ENCODE measurements around the gene CXCL11. TPM values are rescaled to one million over a fixed set of nuclear protein-coding genes. Genes with fewer than 3 reads are reported as not detected.

Gene CXCL11
- total and polyA plus RNA-seq, 7 experiments from 2014 or later, result not detected

DNA sequence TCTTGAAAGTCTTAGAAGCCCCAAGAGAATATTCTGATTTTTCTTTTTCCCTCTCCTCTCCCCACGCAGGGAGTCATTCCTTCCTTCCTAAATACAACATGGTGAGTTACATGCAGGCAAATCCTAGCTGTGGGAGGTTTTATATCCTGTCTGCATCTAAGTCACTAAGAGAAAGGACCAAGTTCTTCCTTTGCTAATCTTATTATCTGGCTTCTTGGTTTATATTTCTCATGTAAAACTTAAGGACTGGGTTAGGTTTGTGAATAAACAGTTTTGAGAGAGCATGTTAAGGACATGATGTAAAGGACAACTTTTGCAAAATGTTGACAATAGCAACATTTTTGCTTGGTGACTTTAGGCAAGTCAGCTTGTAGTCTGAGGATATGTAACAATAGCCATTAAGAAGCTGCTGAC is 23.5 kb downstream of the CXCL11 start:
- no peaks in the 10 kb centered on the region for H3K4me1 ChIP-seq (ENCODE audit: control insufficient read depth in 2 of 2, insufficient read depth in 2 of 2, low read length in 2 of 2)
- Mint-ChIP-seq H3K4me1 (peaks cover 0 to 12% (median 0%) of the 10 kb centered on the region in 7 donors), H3K9me3 (no peaks in the 10 kb centered on the region), H3K36me3 (no peaks in the 10 kb centered on the region), H3K27me3 (peaks cover 0 to 6% (median 0%) of the 10 kb centered on the region in 5 donors), H3K4me3 (no peak overlapping the region), H3K27ac (no peak overlapping the region)
- no peaks in the 10 kb centered on the region for H3K27me3 ChIP-seq (ENCODE audit: control insufficient read depth in 2 of 2, insufficient read depth in 2 of 2, low read length in 2 of 2)
- no peaks in the 10 kb centered on the region for H3K36me3 ChIP-seq (ENCODE audit: control insufficient read depth in 2 of 3, insufficient read depth in 3 of 3, low read length in 3 of 3)
- ATAC-seq (no peak), DNase-seq (no peak)
- POLR2A ChIA-PET, result no interaction called here
- no peaks in the 10 kb centered on the region for H3K9me3 ChIP-seq (ENCODE audit: control insufficient read depth in 2 of 3, low read length in 3 of 3)
- no peak overlapping the region for H3K27ac ChIP-seq (ENCODE audit: low read depth, low read length)
- intact Hi-C loops (cut with micrococcal nuclease), result no loop called here
- CTCF ChIA-PET, result no interaction called here
- no peak overlapping the region for H3K4me3 ChIP-seq (ENCODE audit: low read length)

DNA sequence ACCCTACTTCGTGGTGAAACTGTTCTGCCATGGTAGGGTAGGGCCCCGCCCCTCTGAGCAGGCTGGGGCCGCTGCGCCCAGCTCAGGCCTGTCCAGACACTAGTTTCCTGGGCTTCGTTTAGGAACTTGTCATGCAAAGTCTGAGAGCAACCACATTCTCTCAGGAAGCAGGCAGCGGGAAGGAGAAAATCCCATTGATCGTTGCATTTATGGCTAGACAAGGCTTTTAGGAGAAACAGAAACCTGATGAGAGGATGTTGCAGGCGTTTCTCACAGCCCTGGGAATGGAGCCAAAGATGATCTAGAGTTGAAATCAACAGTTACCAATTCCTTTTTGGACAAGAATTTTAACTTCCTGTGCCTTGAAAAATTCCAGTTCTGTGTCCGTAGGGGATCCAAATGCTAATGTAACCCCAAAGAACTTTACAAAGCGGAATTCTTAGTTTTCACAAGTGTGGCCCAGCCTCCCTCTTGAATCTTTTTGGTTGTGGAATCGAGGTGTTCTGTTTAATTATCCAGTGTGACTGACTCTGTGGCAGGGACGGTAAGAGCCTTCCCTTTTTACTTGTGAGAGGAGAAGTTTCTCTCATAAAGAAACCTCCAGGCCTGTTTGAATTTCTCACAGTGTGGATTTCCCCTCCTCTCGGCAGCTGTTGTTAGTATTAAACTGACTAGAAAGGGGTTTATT is 24.0 kb downstream of the CXCL11 start:
- H3K27me3 ChIP-seq (ENCODE audit: control insufficient read depth in 2 of 2, insufficient read depth in 2 of 2, low read length in 2 of 2), result no peaks in the 10 kb centered on the region
- Mint-ChIP-seq H3K27me3 (peaks cover 0 to 8% (median 0%) of the 10 kb centered on the region in 5 donors), H3K36me3 (no peaks in the 10 kb centered on the region), H3K27ac (no peak overlapping the region), H3K4me1 (peaks cover 0 to 12% (median 0%) of the 10 kb centered on the region in 7 donors), H3K9me3 (no peaks in the 10 kb centered on the region), H3K4me3 (no peak overlapping the region)
- POLR2A ChIA-PET, result no interaction called here
- no peak overlapping the region for H3K4me3 ChIP-seq (ENCODE audit: low read length)
- no peaks in the 10 kb centered on the region for H3K9me3 ChIP-seq (ENCODE audit: control insufficient read depth in 2 of 3, low read length in 3 of 3)
- H3K36me3 ChIP-seq (ENCODE audit: control insufficient read depth in 2 of 3, insufficient read depth in 3 of 3, low read length in 3 of 3), result no peaks in the 10 kb centered on the region
- H3K27ac ChIP-seq (ENCODE audit: low read depth, low read length), result no peak overlapping the region
- DNase-seq (no peak), ATAC-seq (peak; percentile 40)
- intact Hi-C loops (cut with micrococcal nuclease), result no loop called here
- CTCF ChIA-PET, result no interaction called here
- no peaks in the 10 kb centered on the region for H3K4me1 ChIP-seq (ENCODE audit: control insufficient read depth in 2 of 2, insufficient read depth in 2 of 2, low read length in 2 of 2)

DNA sequence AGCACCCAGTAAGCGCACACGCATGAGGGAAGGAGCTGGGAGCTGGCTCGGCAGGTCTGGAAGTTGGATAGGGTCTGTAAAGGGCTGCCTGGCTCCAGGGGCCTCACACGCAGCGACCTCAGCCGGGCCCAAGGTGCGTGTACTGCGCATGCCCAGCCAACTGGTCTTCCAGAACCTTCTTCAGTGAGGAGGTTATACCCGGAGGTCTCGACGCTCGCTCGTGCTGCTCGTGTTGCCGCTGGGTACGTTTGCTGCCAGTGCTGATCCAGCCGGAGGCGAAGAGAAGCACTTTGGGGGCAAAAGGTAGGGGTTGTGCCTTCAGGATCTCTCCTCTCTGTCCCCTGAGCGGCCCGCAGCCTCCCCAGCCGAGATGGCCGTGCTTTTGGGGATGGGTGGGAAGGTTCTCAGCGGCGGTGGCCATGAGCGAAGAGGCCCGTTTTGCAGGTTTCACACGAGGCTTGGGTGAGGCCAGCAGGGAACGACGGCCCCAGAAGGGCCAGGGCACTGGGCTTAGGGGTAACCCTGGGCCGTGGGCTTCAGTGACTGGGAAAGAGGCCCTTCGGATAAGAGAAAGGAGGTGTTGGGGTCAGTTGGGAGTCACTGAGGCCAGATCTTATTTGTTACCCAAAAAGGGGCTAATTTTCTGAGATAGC is 24.7 kb downstream of the CXCL11 start:
- Mint-ChIP-seq H3K36me3 (no peaks in the 10 kb centered on the region), H3K9me3 (no peaks in the 10 kb centered on the region), H3K4me3 (no peak overlapping the region), H3K27me3 (peaks cover 0 to 9% (median 2%) of the 10 kb centered on the region in 5 donors), H3K4me1 (peaks cover 0 to 5% (median 0%) of the 10 kb centered on the region in 7 donors), H3K27ac (no peak overlapping the region)
- Histone ChIP-seq H3K27ac (ENCODE audit: low read depth, low read length) (no peak overlapping the region), H3K9me3 (ENCODE audit: control insufficient read depth in 2 of 3, low read length in 3 of 3) (no peaks in the 10 kb centered on the region), H3K27me3 (ENCODE audit: control insufficient read depth in 2 of 2, insufficient read depth in 2 of 2, low read length in 2 of 2) (no peaks in the 10 kb centered on the region), H3K4me1 (ENCODE audit: control insufficient read depth in 2 of 2, insufficient read depth in 2 of 2, low read length in 2 of 2) (no peaks in the 10 kb centered on the region), H3K4me3 (ENCODE audit: low read length) (no peak overlapping the region), H3K36me3 (ENCODE audit: control insufficient read depth in 2 of 3, insufficient read depth in 3 of 3, low read length in 3 of 3) (no peaks in the 10 kb centered on the region)
- DNase-seq, result no peak
- intact Hi-C loops (cut with micrococcal nuclease), result no loop called here
- ChIA-PET POLR2A (no interaction called here), CTCF (no interaction called here)
- no peak for ATAC-seq

DNA sequence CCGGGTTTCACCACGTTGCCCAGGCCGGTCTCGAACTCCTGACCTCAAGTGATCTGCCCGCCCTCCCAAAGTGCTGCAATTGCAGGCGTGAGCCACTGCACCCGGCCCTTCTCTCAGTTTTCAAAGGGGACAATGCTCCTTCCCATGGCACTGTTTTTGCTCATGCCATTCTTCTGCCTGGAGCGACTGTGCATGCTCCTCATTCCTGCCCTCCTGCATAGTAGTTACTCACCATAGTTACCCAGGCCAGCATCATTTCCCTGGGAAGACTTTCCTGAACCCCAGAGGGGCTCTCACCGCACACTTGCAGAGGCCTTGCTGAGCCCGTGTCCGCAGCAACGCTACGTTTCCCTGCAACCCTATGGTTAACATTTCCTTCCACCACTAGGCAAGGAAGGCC is 25.3 kb downstream of the CXCL11 start:
- Histone ChIP-seq H3K27me3 (ENCODE audit: control insufficient read depth in 2 of 2, insufficient read depth in 2 of 2, low read length in 2 of 2) (no peaks in the 10 kb centered on the region), H3K4me3 (ENCODE audit: low read length) (no peak overlapping the region), H3K4me1 (ENCODE audit: control insufficient read depth in 2 of 2, insufficient read depth in 2 of 2, low read length in 2 of 2) (no peaks in the 10 kb centered on the region), H3K27ac (ENCODE audit: low read depth, low read length) (no peak overlapping the region), H3K36me3 (ENCODE audit: control insufficient read depth in 2 of 3, insufficient read depth in 3 of 3, low read length in 3 of 3) (no peaks in the 10 kb centered on the region), H3K9me3 (ENCODE audit: control insufficient read depth in 2 of 3, low read length in 3 of 3) (no peaks in the 10 kb centered on the region)
- H3K4me1 Mint-ChIP-seq, result peaks cover 0 to 2% (median 0%) of the 10 kb centered on the region in 7 donors
- H3K4me3 Mint-ChIP-seq, result no peak overlapping the region
- no peaks in the 10 kb centered on the region for H3K9me3 Mint-ChIP-seq
- intact Hi-C loops (cut with micrococcal nuclease), result no loop called here
- H3K36me3 Mint-ChIP-seq, result no peaks in the 10 kb centered on the region
- H3K27ac Mint-ChIP-seq, result no peak overlapping the region
- CTCF ChIA-PET, result no interaction called here
- peaks cover 2 to 12% (median 7%) of the 10 kb centered on the region in 5 donors for H3K27me3 Mint-ChIP-seq
- no peak for DNase-seq
- POLR2A ChIA-PET, result no interaction called here
- ATAC-seq, result no peak

DNA sequence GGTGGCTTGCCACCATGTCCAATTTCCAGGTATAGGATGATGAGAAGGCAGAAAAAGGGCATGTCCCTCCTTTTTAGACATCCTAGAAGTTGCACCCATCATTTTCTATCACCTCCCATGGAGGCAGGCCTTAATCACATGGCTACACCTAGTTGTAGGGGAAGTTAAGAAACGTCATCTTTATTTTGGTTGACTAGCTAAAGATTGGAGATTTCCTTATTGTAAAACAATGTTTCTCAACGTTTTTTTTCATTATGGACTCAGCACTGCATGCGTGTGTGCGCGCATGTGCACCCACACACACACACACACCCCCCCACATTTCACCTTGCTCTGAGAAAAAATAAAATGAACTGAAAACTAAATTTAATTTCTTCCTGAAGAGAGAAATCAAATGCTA is 26.6 kb downstream of the CXCL11 start:
- Mint-ChIP-seq H3K4me1 (peaks cover 0 to 2% (median 0%) of the 10 kb centered on the region in 7 donors), H3K4me3 (no peak overlapping the region), H3K27ac (no peak overlapping the region), H3K36me3 (no peaks in the 10 kb centered on the region), H3K9me3 (no peaks in the 10 kb centered on the region), H3K27me3 (peaks cover 4 to 13% (median 10%) of the 10 kb centered on the region in 5 donors)
- Histone ChIP-seq H3K9me3 (ENCODE audit: control insufficient read depth in 2 of 3, low read length in 3 of 3) (no peaks in the 10 kb centered on the region), H3K27ac (ENCODE audit: low read depth, low read length) (no peak overlapping the region), H3K4me1 (ENCODE audit: control insufficient read depth in 2 of 2, insufficient read depth in 2 of 2, low read length in 2 of 2) (no peaks in the 10 kb centered on the region), H3K27me3 (ENCODE audit: control insufficient read depth in 2 of 2, insufficient read depth in 2 of 2, low read length in 2 of 2) (no peaks in the 10 kb centered on the region), H3K36me3 (ENCODE audit: control insufficient read depth in 2 of 3, insufficient read depth in 3 of 3, low read length in 3 of 3) (no peaks in the 10 kb centered on the region), H3K4me3 (ENCODE audit: low read length) (no peak overlapping the region)
- intact Hi-C loops (cut with micrococcal nuclease), result no loop called here
- ChIA-PET POLR2A (interaction anchor here (0.7 kb wide), 1 partner anchor 15 kb away, joined by 4 read pairs; no protein-coding TSS in a partner anchor), CTCF (interaction anchor here (1.0 kb wide), 1 partner anchor 14 kb away, joined by 4 read pairs; no protein-coding TSS in a partner anchor)
- DNase-seq (no peak), ATAC-seq (no peak)

DNA sequence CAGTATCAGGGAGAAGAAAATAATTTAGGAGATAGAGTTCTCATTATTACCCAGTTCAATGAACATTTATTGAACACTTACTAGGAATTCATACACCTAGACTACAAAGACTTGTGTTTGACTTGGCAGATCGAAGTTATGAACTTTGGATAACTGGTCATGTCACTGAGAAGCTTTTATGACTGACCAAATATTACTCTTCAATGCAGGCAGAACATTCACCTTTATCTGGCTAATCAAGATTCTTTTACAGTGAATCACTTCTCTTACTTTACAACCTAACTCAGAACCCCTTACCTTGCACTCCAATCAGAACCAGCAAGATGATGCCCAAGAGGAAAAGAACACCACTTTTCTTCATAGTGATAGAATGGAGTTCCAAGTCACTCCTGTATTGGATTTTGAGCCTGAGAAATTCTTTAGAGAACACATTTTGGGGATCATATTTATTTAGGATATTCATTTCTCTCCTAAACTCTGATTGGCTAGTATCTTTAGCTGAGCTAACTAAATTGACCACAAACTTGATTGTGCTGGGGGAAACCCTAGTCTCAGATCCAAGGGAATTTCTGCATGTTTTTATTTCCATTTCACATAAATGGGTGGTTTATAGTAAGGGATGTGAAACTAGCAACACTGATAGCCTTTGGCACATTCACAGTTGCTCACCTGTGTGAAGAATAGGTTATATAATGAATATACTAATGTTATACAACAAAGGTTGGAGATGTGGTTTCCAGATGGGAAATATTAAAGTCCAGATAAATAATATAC is 28.6 kb downstream of the CXCL11 start, which contains the start of gene CXCL9:
Gene CXCL9, minus strand, starts transcription at position 421 of the 774 bp plus-strand sequence. Its CDS starts 60 bp downstream, at position 361.
- DNase-seq (no peak), ATAC-seq (no peak)
- ChIA-PET CTCF (no interaction called here), POLR2A (no interaction called here)
- Mint-ChIP-seq H3K4me1 (peaks cover 0 to 2% (median 0%) of the 10 kb centered on the region in 7 donors), H3K9me3 (no peaks in the 10 kb centered on the region), H3K27ac (no peak within 1 kb of the TSS), H3K27me3 (peaks cover 8 to 22% (median 14%) of the 10 kb centered on the region in 5 donors), H3K4me3 (no peak within 1 kb of the TSS), H3K36me3 (no peaks in the 10 kb centered on the region)
- intact Hi-C loops (cut with micrococcal nuclease), result no loop called here
- Histone ChIP-seq H3K36me3 (ENCODE audit: control insufficient read depth in 2 of 3, insufficient read depth in 3 of 3, low read length in 3 of 3) (no peaks in the 10 kb centered on the region), H3K27me3 (ENCODE audit: control insufficient read depth in 2 of 2, insufficient read depth in 2 of 2, low read length in 2 of 2) (no peaks in the 10 kb centered on the region), H3K4me1 (ENCODE audit: control insufficient read depth in 2 of 2, insufficient read depth in 2 of 2, low read length in 2 of 2) (no peaks in the 10 kb centered on the region), H3K4me3 (ENCODE audit: low read length) (no peak within 1 kb of the TSS), H3K27ac (ENCODE audit: low read depth, low read length) (no peak within 1 kb of the TSS), H3K9me3 (ENCODE audit: control insufficient read depth in 2 of 3, low read length in 3 of 3) (no peaks in the 10 kb centered on the region)
